Renal cortical epithelial cell (primary cell): Measurements from ENCODE around the gene SEMA4B. TPM values are rescaled to one million over a fixed set of nuclear protein-coding genes. Genes with fewer than 3 reads are reported as not detected.
"Not testable (repeated sequence)": the region's sequence is repeated elsewhere in the genome, so short reads cannot be mapped to it uniquely, and the experiment has no call there.

Experiments used
- DNase-seq: peaks from one replicate; pipeline ENCODE4 v3.0.0-alpha.2; 2011; ENCODE audit warnings: low read depth
- total RNA-seq: library from RNA; depleted of rRNA; stranded (reverse); fragments of >200 nt; gene quantifications from 2 replicates; pipeline ENCODE4 v1.2.3, GENCODE V29; 2014

The SEMA4B gene
- total RNA-seq, 1 donor from 2014 or later, result 154 TPM

DNA sequence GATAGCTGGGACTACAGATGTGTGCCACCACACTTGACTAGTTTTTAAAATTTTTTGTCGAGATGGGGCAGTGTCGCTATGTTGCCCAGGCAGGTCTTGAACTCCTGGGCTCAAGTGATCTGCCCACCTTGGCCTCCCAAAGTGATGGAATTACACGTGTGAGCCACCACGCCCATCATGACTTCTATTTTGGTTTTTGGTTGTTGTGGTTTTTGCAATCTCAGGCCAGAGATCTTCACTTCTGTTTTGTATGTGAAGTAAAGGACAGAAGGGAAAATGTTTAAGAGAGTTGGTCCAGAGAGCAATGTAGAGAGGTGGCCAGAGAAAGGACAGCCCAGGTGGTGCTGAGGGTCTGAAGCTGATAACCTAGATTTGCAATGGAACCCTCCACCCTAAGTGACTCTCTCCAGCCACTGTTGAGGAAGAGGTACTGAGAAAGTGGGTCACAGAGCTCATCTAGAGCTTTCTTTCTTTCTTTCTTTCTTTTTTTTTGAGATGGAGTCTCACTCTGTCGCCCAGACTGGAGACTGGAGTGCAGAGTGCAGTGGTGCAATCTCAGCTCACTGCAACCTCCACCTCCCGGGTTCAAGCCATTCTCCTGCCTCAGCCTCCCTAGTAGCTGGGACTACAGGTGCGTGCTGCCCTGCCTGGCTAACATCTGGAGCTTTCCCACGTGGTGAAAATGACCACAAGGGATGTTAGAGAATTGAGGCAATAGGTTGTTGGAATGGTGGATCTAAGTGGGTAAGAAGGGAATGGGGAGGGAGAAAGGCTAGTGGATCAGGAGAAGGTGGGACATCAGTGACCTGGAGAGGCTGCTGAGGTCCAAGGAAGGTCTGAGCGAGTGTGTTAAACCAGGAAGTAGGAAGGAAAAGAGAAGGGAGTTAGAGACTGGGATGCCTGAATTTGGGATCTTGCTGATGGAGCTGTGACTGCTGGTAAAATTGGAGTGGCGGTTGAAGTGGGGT, 22.4 kb upstream of the SEMA4B start:
- no peak for DNase-seq

DNA sequence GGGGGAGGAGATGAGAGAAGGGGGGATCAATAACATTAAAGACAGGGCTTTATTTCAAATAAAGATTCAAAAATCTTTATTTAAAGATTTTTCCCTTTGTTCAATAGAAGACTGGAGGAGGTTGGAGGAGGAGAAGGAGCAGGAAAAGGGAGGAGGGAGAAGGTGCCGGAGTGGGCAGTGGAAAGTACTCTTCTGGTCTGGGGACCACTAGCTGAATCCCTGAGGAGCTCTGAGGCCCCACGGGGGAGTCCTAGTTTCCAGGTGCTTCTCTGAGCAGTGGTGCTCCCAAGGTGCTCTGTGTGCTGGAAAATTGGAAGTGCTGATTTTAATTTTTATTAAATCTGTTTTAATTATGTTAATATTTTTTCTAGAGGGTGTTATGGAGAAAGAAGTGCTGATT, 19.4 kb upstream of the SEMA4B start:
- no peak for DNase-seq

DNA sequence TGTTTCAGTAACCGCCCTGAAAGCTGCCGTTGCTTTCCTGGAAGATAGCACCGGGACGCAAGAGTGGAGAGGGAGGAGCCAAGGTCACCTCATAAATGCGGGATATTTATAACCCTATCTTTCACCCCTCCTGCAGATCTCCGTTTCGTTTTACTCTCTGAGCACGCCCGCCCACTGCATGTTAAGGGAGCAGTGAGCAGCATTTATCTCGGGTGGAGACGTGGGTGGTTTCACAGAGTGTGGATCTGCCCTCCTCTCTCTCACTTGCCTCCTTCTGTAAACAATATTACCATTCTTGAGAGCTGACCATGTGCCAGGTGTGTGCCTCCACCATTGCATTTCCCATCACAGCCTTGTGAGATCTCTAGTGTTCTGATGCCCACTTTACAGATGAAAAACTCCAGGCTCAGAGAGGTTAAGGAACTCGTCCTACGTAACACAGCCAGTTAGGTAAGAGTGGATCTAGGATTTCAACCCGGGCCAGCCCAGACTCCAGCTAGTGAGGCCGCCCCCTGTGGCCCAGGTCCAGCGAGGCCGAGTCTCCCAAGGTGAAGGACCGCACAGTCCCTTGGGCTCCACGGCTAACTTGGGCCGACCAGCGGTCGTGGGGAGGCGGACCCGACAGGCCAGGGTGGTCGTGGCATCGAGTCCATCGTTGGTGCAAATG, 16.9 kb upstream of the SEMA4B start:
- DNase-seq, result peak; percentile 96

DNA sequence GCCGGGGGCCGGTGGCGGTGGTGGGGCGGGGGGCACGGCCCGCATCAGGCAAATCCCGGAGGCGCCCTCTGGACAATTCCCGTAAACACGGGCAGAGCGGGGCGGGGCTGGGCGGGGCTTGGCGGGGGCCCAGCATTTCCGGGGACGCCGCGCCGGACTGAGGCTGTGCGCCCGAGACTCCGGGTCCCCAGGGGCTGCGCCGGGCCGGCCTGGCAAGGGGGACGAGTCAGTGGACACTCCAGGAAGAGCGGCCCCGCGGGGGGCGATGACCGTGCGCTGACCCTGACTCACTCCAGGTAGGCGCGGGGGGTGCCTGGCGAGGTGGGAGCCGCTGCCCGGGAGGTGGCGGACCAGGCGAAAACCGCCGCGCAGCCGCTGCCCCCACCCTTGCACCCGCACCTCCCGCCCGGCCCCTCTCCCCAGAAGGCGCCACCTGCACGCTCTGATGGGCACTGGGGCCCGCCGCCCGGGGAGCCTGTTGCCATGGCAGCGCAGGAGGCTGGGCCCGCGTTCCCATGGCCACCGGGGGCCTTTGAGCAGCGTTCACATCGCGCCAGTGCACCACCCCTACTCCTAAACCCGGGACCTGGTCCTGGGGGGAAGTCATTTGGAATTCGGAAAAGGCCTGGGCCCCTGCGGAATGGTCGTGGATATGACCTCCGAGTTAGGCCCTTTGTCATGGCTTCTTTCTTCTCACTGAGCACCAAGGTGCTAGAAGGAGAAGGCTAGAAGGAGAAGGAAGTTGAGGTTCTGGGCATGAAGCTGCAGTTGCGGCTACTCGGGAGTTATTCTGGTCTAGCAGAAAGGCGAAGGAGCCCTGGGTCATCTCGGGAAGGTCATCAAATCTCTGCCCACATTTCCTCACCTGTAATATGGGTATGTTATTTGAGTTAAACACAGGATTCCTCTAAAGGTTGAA, 16.1 kb upstream of the SEMA4B start:
- DNase-seq, result peak; percentile 54

DNA sequence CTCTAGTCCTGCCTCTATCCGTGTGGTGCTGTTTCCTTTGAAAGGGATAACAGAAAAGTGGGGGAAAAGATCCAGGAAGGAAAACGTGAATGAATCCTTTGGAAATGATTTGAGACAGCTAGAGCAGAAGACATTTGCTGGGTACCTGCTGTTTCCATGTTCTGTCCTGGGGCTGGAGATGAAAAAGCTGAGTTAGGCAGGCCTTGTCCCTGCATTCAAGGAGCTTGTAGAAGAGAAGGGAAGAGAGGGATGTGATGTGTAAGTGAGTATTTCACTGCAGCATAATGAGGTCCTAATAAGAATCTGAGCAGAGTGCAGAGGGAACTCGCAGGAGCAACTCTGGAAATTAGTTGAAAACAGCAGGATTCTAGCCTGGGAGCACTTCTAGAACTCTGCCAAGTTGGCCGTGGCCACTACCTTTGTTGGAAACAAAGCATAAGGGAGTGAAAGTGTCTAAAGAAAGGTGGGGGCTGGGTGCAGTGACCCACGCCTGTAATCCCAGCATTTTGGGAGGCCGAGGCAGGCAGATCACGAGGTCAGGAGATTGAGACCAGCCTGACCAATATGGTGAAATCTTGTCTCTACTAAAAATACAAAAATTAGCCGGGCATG, 13.8 kb upstream of the SEMA4B start:
- DNase-seq, result no peak

DNA sequence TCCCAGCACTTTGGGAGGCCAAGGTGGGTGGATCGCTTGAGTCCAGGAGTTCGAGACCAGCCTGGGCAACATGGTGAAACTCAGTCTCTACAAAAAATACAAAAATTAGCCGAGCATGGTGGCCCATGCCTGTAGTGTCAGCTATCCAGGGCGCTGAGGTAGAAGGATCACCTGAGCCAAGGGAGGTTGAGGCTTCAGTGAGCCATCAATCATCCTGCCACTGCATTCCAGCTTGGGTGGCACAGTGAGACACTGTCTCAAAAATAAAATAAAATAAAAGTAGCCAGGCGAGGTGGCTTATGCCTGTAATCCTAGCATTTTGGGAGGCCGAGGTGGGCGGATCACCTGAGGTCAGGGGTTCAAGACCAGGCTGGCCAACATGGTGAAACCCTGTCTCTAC, 13.1 kb upstream of the SEMA4B start:
- not testable (repeated sequence) for DNase-seq

DNA sequence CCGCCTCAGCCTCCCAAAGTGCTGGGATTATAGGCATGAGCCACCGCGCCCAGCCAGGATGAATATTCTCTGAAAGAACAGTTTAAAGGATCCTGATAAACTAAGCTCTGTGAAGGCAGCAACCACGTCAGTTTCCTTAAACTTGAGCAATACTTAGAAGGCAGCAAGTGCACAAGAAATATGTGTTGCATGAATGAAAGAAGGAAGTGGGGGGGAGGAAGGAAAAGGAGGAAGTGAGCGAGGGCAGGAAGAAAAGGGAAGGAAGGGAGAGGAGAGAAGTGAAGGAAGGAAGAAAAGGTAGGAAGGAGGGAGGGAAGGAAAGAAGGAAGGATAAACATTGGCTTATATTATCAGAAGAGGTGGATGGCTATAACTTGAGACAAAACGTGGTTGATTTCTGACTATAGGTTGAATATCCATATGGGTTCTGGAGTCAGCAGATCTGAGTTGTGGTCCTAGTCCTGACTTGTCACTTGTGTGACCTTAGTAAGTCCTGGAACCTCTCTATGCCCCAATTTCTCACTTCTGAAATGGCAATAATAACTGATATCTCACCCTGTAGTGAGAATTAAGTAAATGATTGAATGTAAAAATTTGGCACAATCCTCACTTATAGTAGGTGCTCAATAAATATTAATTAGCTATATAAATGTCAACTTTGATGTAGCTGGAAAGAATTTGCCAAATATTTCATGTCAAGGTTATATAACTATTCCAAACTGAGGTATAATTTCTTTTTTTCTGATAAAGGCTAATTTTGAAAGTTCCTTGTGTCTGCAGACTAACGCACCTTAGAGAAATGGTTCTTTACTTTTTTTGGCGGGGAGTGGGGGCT, 12.0 kb upstream of the SEMA4B start:
- DNase-seq, result no peak

DNA sequence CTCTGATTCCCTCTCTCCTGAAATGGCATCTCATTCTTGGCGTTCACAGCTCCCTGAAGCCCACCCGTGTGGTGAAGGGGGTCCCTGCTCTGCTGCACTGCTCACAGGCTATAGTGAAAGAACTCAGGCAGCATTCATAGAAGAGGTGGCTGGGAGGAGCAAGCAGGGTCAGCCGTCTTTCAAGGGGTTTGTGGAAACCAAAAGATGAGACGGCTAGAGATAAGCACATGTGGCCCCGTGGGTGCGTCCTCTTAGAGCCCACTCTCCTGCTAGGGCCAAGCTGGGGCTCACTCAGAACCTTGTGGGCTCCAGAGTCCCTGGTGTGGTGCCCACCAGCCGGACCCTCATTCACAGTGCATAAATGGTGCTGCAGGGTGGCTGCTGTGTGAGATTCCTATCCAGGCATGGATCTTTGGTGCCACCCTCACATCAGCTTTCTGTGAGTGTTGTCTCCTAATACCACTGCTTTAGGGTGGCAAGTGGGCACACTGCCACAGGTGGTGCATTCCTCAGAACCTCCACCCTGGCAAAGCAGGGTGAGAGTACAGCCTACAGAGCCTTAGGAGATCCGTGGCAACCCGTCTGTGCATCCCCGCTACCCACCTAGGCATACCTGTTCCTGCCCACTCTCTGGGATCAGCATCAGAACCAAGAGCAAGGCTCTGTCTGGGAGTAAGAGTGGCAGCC, 11.2 kb upstream of the SEMA4B start:
- no peak for DNase-seq

DNA sequence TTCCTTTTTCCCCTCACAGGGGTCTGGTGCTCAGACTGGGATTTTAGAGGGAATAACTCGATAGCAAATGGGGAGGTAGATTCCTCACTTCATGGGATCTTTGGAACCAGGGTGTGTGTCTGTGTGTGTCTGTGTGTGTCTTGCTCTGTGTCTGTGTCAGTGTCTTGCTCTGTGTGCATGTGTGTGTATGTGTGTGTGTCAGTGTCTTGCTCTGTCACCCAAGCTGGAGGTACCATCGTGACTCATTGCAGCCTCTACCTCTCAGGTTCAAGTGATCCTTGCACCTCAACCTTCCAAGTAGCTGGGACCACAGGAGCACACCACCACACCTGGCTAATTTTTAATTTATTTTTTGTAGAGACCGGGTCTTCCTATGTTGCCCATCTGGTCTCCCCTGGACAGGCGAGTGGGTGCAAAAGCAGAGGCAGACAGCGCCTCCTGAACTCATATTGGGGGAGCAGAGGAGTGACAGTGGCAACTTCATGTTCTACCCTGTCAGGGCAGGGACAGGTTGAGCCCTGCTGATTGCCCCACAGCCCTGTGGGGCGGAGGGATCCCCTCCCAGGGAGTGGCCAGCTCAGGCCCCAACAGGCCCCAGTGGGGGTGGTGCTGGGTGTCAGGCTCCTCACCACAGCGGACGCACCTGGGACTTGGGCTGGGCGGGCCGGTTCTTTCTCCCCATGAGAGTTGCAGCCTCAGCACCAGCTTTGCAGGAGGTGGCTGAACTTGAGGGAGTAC, 10.4 kb upstream of the SEMA4B start:
- no peak for DNase-seq

DNA sequence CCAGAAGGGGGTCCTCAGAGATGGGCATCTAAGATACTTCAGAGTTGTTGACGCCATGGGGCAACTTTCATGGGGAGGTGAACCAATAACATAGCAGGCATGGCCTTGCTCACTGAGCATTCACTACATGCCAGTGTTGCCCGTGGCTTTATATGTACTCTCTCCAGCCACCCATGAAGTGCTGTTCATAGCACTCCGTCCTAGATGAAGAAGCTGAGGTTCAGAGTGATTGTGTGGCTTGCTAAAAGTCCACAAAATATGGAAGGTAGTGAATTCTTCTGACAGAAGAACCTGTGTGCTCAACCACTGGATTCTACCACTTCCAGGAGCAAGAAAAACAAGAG, 9.8 kb upstream of the SEMA4B start:
- DNase-seq, result peak; percentile 50

DNA sequence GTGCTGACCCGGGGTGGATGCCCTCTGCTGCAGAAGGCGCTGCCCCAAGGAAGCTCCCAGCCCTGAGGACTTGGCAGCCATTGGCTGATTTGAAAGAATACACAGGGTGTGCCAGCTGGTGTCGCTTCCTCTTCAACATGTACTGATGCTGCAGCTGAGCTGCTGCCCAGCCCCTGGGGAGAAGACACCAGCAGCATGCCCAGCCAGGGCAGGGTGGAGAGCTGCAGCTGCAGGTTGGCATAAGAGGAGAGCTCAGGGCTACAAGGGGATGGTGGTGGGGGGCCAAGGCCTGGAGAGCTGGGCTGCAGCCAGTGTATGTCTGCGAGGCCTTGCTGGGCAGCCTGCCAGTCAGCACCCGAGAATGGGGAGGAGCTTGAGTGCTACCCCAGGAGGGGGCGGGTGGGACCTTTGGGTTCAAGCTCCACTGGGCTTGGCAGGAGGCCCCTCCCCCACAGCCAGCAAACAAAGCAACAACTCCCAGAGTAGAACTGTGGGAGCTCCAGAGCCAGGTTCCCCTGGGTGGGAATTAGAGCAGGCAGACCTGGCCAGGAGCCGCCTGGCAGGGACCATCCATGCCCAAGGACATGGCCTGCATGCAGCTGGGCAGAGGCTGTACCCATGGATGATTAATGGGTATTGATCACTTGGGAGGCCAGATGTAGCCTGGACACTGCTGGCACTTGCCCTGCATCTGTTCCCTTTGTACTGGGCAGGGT, 9.2 kb upstream of the SEMA4B start:
- peak; percentile 89 for DNase-seq

DNA sequence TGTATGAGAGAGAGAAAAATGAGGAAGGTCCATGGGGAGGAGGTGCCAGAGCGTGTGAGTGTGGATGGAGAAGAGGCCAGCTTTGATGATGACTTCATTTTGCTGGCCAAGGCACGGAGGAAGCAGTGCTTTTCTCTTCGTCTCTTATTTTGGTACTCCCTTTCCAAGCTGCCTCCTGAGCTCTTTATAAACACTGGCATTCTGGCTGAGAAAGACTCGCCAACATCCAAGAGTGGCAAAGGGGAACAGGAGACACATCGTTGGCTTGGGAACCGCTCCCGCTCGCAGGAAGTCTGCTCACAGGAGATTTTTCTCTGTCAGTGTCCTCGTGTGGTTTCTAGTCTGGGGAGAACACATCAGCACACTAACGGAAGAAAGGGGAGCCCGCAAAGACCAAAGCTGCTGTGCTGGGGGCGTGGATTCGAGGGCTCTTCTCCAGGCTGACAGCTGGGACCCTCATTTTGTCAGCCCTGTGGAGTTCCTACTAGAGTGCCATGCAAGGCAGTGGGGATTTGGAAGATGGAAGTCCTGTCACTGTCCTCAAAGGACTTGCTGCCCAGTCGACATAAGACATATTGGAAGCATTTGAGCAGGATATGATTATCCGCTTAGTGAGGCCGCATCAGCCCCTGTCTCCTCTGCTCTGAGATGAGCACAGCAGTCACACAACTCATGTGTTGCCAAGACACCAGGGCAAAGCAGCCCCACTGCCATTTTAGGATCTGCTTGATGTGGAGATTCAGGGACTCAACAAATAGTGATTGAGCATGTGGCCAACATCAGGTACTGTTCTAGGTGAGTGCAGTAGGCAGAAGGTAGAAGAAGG, 8.0 kb upstream of the SEMA4B start:
- DNase-seq, result no peak

DNA sequence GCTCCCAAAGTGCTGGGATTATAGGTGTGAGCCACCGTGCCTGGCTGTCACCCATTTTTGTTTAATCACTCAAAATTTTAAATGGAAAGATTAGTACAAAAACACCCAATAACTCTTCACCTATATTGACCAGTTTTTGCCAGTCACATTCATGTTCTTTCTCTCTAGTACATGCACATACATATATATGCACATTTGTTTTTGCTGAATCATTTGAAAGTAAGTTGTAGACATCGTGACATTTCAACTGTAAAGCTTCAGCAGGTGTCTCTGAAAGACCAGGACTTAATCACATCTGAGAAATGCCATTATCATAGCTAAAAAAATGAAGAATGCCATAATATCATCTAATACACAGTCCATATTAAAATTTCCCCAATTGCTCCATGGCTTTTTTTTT, 6.5 kb upstream of the SEMA4B start:
- no peak for DNase-seq

DNA sequence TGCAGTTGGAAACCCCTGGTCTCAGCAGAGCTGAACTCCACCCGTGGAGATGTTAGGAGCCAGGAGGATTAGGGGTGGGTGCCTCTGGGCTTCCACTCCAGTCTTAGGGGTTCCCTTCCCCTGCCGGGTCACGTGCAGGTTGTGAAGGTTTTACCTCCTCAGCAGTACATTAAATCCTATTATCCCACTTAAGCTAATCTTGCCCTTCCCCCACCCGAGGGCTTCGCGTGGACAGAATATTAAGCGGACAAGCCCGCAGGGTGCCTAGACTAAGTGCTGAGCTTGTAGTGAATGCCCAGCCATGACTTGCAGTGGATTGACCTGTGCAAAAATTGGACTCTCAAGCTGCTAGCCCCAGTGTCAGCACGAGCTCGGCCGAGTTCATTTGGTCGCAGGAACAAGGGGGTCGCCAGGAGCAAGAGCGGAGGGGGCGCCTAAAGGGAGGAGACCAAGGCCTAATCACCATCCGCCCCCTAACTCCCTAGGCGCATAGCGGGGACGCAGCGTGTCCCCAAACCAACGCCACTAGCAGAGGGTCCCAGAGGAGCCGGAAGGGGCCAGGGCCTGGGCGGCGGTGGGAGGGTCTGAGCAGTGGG, 498 bp upstream of the SEMA4B start:
- no peak for DNase-seq

DNA sequence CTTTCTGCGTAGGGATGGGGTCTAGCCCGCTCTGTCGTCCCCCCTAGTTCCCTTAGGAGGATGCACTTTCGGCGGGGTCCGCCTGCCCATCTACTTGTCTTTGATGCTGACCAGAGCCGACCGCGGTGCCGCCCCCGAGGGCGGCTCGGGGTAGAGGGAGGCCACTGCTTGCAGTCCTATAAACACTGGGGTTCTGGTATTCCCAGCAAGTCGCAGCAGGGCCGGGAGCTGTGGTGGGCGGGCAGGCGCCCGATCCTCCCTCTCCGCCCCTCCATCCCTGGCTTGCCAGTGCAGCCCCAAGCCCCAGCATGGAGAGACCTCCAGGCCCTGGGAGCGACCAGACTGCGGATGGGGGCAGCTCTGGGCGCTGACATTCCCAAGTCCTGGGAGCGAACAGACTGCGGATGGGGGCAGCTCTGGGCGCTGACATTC, 830 bp downstream of the SEMA4B start:
- no peak for DNase-seq

DNA sequence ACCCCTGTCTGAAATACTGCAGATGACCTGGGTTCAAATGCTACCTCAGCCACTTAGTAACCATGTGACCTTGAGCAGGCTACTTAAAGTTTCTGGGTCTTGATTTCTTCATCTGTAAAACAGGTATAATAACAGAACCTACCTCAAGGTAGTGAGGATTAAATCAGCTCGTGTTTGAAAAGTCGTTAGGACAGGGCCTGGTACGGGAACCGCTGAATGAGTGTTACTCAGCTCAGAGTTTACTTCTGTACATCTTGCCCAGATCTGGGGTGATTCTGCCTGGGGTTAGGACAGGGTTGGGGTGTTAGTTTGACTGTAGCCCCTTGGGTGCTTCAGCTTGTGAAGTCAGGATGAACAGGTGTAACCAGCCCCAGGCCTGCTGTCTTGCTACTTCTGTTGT, 1.8 kb downstream of the SEMA4B start:
- DNase-seq, result no peak

DNA sequence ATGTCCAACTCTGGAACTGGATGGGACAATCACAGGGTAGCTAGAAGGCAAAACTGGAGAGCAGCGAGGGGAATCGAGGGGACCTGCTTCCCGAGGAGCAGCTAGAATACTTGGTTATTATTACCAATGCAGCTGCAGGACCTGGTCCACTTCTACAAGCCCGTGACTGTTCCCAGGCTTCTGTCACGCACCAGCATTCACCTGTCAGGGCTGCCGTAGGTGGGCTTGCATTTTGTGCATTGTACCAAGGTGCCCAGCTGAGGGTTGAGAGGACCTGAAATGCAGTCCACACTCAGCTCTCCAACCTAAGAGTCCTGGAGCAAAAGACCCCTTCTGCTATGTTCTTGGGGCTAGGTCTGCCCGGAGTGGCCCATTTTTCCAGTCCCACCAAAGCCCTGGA, 2.3 kb downstream of the SEMA4B start:
- no peak for DNase-seq

DNA sequence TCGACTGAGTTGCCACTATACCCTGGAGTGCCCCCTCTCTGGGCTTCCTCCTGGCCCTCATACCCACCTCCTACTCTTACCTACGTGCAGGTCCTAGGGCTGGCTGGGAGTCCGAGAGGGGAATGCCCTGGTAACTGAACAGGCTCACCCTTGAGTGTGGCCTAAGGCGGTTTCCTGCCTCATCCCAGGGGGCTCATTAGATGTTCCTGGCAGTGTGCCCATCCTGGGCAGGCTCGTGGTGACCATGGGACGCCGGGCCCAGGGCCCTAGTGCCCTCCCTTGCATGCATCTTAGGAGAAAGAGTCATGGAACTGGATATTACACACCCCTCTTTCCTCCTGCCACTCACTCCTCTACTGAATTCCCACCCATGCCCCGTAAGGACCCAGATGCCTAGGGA, 2.8 kb downstream of the SEMA4B start:
- DNase-seq, result peak; percentile 47
